Sigmoid colon (tissue), 7 donors: ENCODE data around the gene LRCH1. TPM values are rescaled to one million over a fixed set of nuclear protein-coding genes. Genes with fewer than 3 reads are reported as not detected.

Experiments used
- DNase-seq: peaks from one replicate; pipeline ENCODE4 v3.0.0-alpha.2; 2019
- H3K27ac ChIP-seq, 4 donors: fragments of 200-600 bp; sonication (generic); one replicate each; pipeline ENCODE4 v1.5.1; 2016 to 2019; ENCODE audit warnings: mild to moderate bottlenecking in 1 of 4
- H3K27me3 ChIP-seq, 3 donors: fragments of 200-600 bp; sonication (generic); one replicate each; pipeline ENCODE4 v1.5.1; 2019; ENCODE audit warnings: mild to moderate bottlenecking in 1 of 3
- H3K36me3 ChIP-seq, 4 donors: fragments of 200-600 bp; sonication (generic); one replicate each; pipeline ENCODE4 v1.5.1; 2016 to 2019
- H3K4me1 ChIP-seq, 4 donors: fragments of 200-600 bp; sonication (generic); one replicate each; pipeline ENCODE4 v1.5.1; 2017 to 2019
- H3K4me3 ChIP-seq, 4 donors: fragments of 200-600 bp; sonication (generic); one replicate each; pipeline ENCODE4 v1.5.1; 2017 to 2019; ENCODE audit warnings: mild to moderate bottlenecking in 2 of 4, moderate library complexity in 1 of 4
- H3K9me3 ChIP-seq, 4 donors: fragments of 200-600 bp in 3 of 4; sonication (generic) in 3 of 4; one replicate each; pipeline versions ENCODE4 v1.5.1 to v1.6.1; 2013 to 2019
- EP300 ChIP-seq, 4 donors: sonication (generic); formaldehyde crosslinking; IDR thresholded peaks; one replicate each; pipeline ENCODE4 v1.6.1; 2017; ENCODE audit warnings: antibody characterized with exemption in 4 of 4
- POLR2A ChIP-seq, 2 donors: fragments of 450-650 bp; IDR thresholded peaks; one replicate each; pipeline ENCODE4 v1.6.1; 2016; ENCODE audit warnings: antibody characterized with exemption in 2 of 2, mild to moderate bottlenecking in 2 of 2, moderate library complexity in 2 of 2
- POLR2AphosphoS5 ChIP-seq, 4 donors: sonication (generic); formaldehyde crosslinking; IDR thresholded peaks; one replicate each; pipeline ENCODE4 v1.6.1; 2017; ENCODE audit warnings: antibody characterized with exemption in 4 of 4
- WGBS, 2 donors: extraction: QIAGEN DNeasy Blood & Tissue Kit; methylation state at CpG; one replicate each; pipeline ENCODE4 v1.1.7; 2013; 5-methylcytosine and 5-hydroxymethylcytosine counted together
- intact Hi-C: fragments of 100-400 bp; cut with DNase I; formaldehyde crosslinking; loops from one replicate; pipeline ENCODE4 v1.15.1; 2023
- polyA plus RNA-seq, 3 donors: library from polyadenylated mRNA; stranded (reverse); fragments of 200-250 nt; gene quantifications; one replicate each; pipeline ENCODE4 v1.2.3, GENCODE V29; 2013
- total RNA-seq, 4 donors: library from RNA; depleted of rRNA; stranded (reverse); fragments of >200 nt; gene quantifications; one replicate each; pipeline ENCODE4 v1.1.0, GENCODE V29; 2016
- TF ChIP-seq, protein P1 (sequence below), 4 experiments: fragments of 450-650 bp in 3 of 4; fragments of 200-600 bp in 1 of 4; IDR thresholded peaks; one replicate each; pipeline ENCODE4 v1.5.1; 2016 to 2019; ENCODE audit warnings: antibody characterized with exemption in 4 of 4, mild to moderate bottlenecking in 3 of 4, moderate library complexity in 2 of 4
- donor health status: healthy with polysubstance abuse.
- donor health status: Bipolar disorder and iron deficiency.
- donor health status: healthy.

The LRCH1 gene
- total and polyA plus RNA-seq, 7 donors: 4.2 to 54.0 (median 32.4) TPM

DNA sequence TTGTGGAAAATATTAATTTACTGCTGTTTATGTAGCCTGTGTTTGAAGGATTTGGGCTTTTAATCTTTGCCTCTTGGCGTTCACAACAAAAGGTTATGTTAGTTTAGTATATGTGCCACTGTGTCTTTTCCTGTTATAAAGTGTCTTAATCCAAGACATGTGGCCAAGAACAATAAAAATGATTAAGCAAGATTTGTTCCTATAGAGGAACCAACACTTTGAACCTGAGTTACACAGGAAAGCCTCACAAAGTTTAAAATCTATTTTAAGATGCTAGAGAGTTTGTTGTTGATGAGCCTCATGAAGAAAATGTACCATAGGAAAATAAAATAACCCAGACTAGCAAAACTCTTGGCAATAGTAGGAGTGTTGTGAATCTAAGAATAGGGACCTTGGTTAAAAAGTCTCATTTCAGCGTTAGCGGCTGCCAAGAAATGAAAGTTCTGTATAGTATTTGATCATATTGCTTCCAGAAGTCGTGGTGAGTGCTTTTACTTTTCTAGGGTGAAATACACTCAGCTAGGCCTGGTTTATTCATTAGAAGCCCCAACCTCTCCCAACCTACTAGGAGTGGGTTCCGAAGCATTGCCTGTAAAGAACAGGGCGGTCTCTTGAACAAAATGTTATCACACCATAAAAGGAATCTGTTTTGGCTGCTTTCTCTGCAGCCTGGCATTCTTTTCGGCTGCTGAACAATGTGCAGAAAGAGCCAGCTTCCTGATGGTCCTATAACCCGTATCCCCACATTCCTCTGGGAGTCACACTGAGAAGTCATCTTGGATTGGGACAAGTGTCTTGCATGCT lies 102.6 kb downstream of the LRCH1 start:
- Histone ChIP-seq H3K27me3 (no peaks in the 10 kb centered on the region), H3K4me1 (peaks cover 0 to 55% (median 34%) of the 10 kb centered on the region in 4 donors), H3K4me3 (peak overlapping the region in 2 of 4 donors; percentile 11 to 20), H3K27ac (peak overlapping the region; percentile 76 to 87 (median 82)), H3K9me3 (no peaks in the 10 kb centered on the region), H3K36me3 (no peaks in the 10 kb centered on the region)
- no peak for DNase-seq
- TF ChIP-seq POLR2A (IDR thresholded peaks at IDR 0.05): no peak
- TF ChIP-seq, protein P1, sequence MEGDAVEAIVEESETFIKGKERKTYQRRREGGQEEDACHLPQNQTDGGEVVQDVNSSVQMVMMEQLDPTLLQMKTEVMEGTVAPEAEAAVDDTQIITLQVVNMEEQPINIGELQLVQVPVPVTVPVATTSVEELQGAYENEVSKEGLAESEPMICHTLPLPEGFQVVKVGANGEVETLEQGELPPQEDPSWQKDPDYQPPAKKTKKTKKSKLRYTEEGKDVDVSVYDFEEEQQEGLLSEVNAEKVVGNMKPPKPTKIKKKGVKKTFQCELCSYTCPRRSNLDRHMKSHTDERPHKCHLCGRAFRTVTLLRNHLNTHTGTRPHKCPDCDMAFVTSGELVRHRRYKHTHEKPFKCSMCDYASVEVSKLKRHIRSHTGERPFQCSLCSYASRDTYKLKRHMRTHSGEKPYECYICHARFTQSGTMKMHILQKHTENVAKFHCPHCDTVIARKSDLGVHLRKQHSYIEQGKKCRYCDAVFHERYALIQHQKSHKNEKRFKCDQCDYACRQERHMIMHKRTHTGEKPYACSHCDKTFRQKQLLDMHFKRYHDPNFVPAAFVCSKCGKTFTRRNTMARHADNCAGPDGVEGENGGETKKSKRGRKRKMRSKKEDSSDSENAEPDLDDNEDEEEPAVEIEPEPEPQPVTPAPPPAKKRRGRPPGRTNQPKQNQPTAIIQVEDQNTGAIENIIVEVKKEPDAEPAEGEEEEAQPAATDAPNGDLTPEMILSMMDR (IDR thresholded peaks at IDR 0.05): no peak
- TF ChIP-seq POLR2AphosphoS5 (IDR thresholded peaks at IDR 0.05): peak; percentile 55 to 80 (median 65)
- peak in 2 of 4 donors; percentile 4 to 41 for TF ChIP-seq EP300 (IDR thresholded peaks at IDR 0.05)
- WGBS, 2 donors: 11 to 23% methylated on average over 8 of the region's 8 CpGs
- intact Hi-C loops: loop anchor here (5.0 kb wide), 2 partner anchors 33 to 78 kb away; no protein-coding TSS in a partner anchor

DNA sequence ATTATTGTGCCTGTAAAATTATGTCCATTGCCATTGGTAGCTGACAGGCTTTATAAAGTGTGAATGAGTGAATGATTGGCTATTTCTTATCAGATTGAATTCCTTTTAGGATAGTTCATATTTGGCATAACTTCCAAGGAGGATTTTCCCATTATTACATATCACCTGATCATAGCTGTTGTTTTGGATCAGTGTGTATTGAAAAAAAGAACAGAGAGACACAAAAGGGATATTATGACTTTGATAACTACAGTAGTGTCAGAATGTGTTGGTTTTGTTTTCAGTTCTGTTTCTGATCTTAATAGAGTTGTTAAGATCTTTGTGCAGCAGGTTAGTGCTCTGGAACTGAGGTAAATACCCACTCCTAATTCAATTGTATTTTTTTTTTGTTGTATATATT lies 103.8 kb downstream of the LRCH1 start:
- TF ChIP-seq EP300 (IDR thresholded peaks at IDR 0.05): no peak
- TF ChIP-seq POLR2AphosphoS5 (IDR thresholded peaks at IDR 0.05): no peak
- no peak for TF ChIP-seq POLR2A (IDR thresholded peaks at IDR 0.05)
- TF ChIP-seq, protein P1 (IDR thresholded peaks at IDR 0.05): no peak
- no peaks in the 10 kb centered on the region for H3K27me3 ChIP-seq
- H3K9me3 ChIP-seq: no peaks in the 10 kb centered on the region
- H3K27ac ChIP-seq: peak overlapping the region; percentile 76 to 87 (median 82)
- peaks cover 0 to 63% (median 37%) of the 10 kb centered on the region in 4 donors for H3K4me1 ChIP-seq
- H3K36me3 ChIP-seq: no peaks in the 10 kb centered on the region
- intact Hi-C loops: loop anchor here (5.0 kb wide), 2 partner anchors 34 to 79 kb away; no protein-coding TSS in a partner anchor
- no peak for DNase-seq
- no peak overlapping the region for H3K4me3 ChIP-seq

DNA sequence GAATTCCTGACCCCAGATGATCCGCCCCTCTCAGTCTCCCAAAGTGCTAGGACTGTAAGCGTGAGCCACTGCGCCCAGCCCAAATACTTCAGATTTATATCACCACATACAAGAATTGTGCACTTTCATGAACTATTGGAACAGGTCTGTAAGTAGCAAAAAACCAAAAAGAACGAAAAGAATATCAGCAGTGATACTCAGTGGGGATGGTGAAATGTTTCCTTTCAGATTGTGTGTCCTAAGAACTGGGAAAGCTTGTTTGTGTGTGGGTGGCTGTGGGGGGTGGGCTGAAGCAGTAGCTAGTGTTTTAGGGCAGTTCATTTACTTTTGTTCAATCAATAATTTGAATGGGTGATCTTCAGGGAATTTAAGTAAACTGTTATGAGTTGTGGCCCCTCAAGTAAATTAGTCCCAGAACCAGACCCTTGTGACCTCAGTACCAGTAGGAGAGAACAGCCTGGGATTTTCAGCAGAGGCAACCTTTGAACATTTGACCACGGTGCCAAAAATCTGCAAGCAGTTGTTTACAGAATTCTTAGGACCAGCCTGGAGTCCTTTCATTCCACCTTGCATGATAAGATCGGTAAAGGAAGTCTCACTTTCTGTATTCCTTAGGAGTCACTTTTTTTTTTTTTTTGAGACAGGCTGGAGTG lies 106.6 kb downstream of the LRCH1 start:
- Histone ChIP-seq H3K27me3 (no peaks in the 10 kb centered on the region), H3K4me3 (no peak overlapping the region), H3K27ac (peak overlapping the region in 2 of 4 donors; percentile 29 to 33), H3K9me3 (no peaks in the 10 kb centered on the region), H3K4me1 (peaks cover 0 to 81% (median 53%) of the 10 kb centered on the region in 4 donors), H3K36me3 (no peaks in the 10 kb centered on the region)
- no peak for DNase-seq
- TF ChIP-seq POLR2A (IDR thresholded peaks at IDR 0.05) (no peak), EP300 (IDR thresholded peaks at IDR 0.05) (no peak), POLR2AphosphoS5 (IDR thresholded peaks at IDR 0.05) (no peak)
- TF ChIP-seq, protein P1 (IDR thresholded peaks at IDR 0.05): no peak
- WGBS, 2 donors: 64 to 86% methylated on average over 6 of the region's 6 CpGs
- intact Hi-C loops: loop anchor here (5.0 kb wide), 2 partner anchors 37 to 82 kb away; no protein-coding TSS in a partner anchor

DNA sequence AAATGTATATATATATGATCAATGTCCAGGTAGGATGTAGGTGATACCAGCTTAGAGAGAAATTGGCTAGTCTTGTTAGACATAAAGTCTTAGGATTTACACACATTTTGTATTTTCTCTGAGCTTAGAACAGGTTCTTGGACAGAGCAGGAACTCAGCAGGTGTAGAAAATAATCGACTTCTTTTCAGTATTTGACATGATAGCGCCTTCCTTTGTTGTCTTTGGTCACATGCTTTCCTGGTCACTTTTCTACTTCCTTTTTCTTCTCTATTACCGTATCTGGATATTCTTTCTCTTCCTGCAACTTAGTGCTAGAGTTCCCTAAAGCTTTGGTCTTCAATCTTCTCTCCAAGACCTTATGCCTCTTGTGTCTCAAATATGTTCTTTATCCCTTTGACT lies 107.4 kb downstream of the LRCH1 start:
- no peak overlapping the region for H3K4me3 ChIP-seq
- no peaks in the 10 kb centered on the region for H3K27me3 ChIP-seq
- 42 to 57% methylated on average over 3 of the region's 3 CpGs for WGBS, 2 donors
- DNase-seq: no peak
- peaks cover 0 to 81% (median 52%) of the 10 kb centered on the region in 4 donors for H3K4me1 ChIP-seq
- H3K36me3 ChIP-seq: no peaks in the 10 kb centered on the region
- H3K27ac ChIP-seq: peak overlapping the region in 1 of 4 donors; percentile 29
- intact Hi-C loops: no loop called here
- no peak for TF ChIP-seq POLR2AphosphoS5 (IDR thresholded peaks at IDR 0.05)
- H3K9me3 ChIP-seq: no peaks in the 10 kb centered on the region

DNA sequence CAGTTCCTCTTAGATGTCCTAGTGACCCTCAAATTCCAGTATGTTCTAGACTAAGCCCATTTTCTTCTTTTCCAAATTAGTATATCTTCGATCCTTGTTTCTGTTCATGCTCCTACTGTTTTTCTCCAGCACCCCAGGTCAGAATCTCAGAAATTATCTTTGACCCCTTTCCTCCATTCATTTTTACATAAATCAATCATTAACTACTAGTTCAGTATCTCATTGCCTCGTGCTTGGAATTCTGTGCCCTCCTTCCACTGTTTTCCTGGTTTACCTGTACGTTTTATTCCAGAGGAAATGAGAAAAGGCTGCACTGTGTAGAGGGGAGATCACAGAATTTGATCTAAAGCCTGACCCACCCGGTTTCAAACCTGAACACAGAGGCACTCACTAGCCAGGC lies 107.9 kb downstream of the LRCH1 start:
- DNase-seq: no peak
- 28 to 69% methylated on average over 4 of the region's 4 CpGs for whole genome bisulfite sequencing, 2 donors
- no peaks in the 10 kb centered on the region for H3K27me3 ChIP-seq
- H3K36me3 ChIP-seq: no peaks in the 10 kb centered on the region
- no peaks in the 10 kb centered on the region for H3K9me3 ChIP-seq
- no peak overlapping the region for H3K4me3 ChIP-seq
- TF ChIP-seq POLR2A (IDR thresholded peaks at IDR 0.05) (no peak), POLR2AphosphoS5 (IDR thresholded peaks at IDR 0.05) (no peak), EP300 (IDR thresholded peaks at IDR 0.05) (no peak)
- TF ChIP-seq, protein P1 (IDR thresholded peaks at IDR 0.05): no peak
- peaks cover 0 to 83% (median 54%) of the 10 kb centered on the region in 4 donors for H3K4me1 ChIP-seq
- peak overlapping the region in 1 of 4 donors; percentile 29 for H3K27ac ChIP-seq
- intact Hi-C loops: no loop called here
